HCT116 (cell line): Measurements from ENCODE around the gene SGPP2. TPM values are rescaled to one million over a fixed set of nuclear protein-coding genes. Genes with fewer than 3 reads are reported as not detected.

Source experiments
- ATAC-seq: fragments of 200-7000 bp; cut with Tn5 transposase; 2 replicates; pipeline ENCODE4 v1.9.1; 2020; ENCODE audit warnings: mild to moderate bottlenecking, moderate library complexity
- BruUV-seq: library from RNA; stranded (reverse); fragments of 400-500 nt; replicated peaks from 2 replicates; lab custom pipeline; 2021; lab: Mats Ljungman, UMichigan
- CTCF ChIA-PET: fragments of 300-600 bp; sonication (Branson Sonifier 250); formaldehyde crosslinking; loops from one replicate; lab custom pipeline; 2021; ENCODE audit warnings: antibody characterized with exemption; lab: Charles Lee
- POLR2A ChIA-PET: fragments of 300-600, 350-600 bp; sonication (Branson Sonifier 250); formaldehyde crosslinking; loops from one replicate; lab custom pipeline; 2021; ENCODE audit warnings: antibody characterized with exemption; lab: Charles Lee
- RAD21 ChIA-PET, 2 experiments: fragments of 300-600 bp; sonication (Branson Sonifier 250); formaldehyde crosslinking; loops; one replicate each; lab custom pipeline; 2023; ENCODE audit warnings: low total read pairs in 2 of 2; ENCODE audit not compliant: uncharacterized antibody in 2 of 2, unreplicated experiment in 2 of 2, low non-redundant PET in 1 of 2; lab: Charles Lee
- DNase-seq: peaks from one replicate; pipeline ENCODE4 v3.0.0-alpha.2; 2010; ENCODE audit warnings: low read depth, low spot score
- H2AFZ ChIP-seq: fragments of 200-600 bp; shearing (Covaris generic), sonication (generic); 2 replicates; pipeline ENCODE4 v1.6.1; 2017; ENCODE audit warnings: low read depth, mixed run types, mixed read lengths, antibody characterized with exemption, low read length; ENCODE audit not compliant: poor library complexity, severe bottlenecking
- H3K27ac ChIP-seq: 2 replicates; pipeline ENCODE4 v1.5.1; 2012; ENCODE audit warnings: low read depth, low read length
- H3K27me3 ChIP-seq: fragments of 200-600 bp; sonication (generic); 2 replicates; pipeline ENCODE4 v1.6.1; 2016; ENCODE audit warnings: mixed run types, low read length, mixed read lengths; ENCODE audit not compliant: insufficient read depth
- H3K36me3 ChIP-seq, 2 experiments: fragments of 200-500 bp in 1 of 2; fragments of 200-600 bp in 1 of 2; sonication (Bioruptor generic) in 1 of 2; sonication (generic) in 1 of 2; 2 replicates each; pipeline versions ENCODE4 v1.5.1 to v1.6.1; 2014 to 2016; ENCODE audit warnings: low read length in 2 of 2, inconsistent platforms in 1 of 2, mixed read lengths in 1 of 2, mixed run types in 1 of 2; ENCODE audit not compliant: insufficient read depth in 2 of 2, control insufficient read depth in 1 of 2
- H3K4me1 ChIP-seq, 2 experiments: fragments of 200-600 bp in 1 of 2; sonication (generic) in 1 of 2; 2 replicates each; pipeline versions ENCODE4 v1.5.1 to v1.6.1; 2012 to 2017; ENCODE audit warnings: low read length in 2 of 2, inconsistent platforms in 1 of 2, mild to moderate bottlenecking in 1 of 2, mixed read lengths in 1 of 2, mixed run types in 1 of 2, moderate library complexity in 1 of 2; ENCODE audit not compliant: insufficient read depth in 2 of 2, control insufficient read depth in 1 of 2
- H3K4me2 ChIP-seq: fragments of 200-600 bp; sonication (generic); 2 replicates; pipeline ENCODE4 v1.6.1; 2017; ENCODE audit warnings: mixed run types, low read length, mixed read lengths
- H3K4me3 ChIP-seq, 2 experiments: fragments of 200-600 bp in 1 of 2; sonication (generic) in 1 of 2; replicated peaks in 1 of 2; 2 replicates each; pipeline ENCODE4 v1.5.1; 2011 to 2016; ENCODE audit warnings: low read length in 2 of 2, control low read depth in 1 of 2, low read depth in 1 of 2, mild to moderate bottlenecking in 1 of 2, mixed read lengths in 1 of 2, mixed run types in 1 of 2
- H3K79me2 ChIP-seq: fragments of 200-600 bp; sonication (generic); 2 replicates; pipeline ENCODE4 v1.6.1; 2017; ENCODE audit warnings: mild to moderate bottlenecking, mixed run types, low read length, moderate library complexity, mixed read lengths; ENCODE audit not compliant: insufficient read depth
- H3K9ac ChIP-seq: fragments of 200-600 bp; sonication (generic); 2 replicates; pipeline ENCODE4 v1.6.1; 2016; ENCODE audit warnings: low read length, mixed read lengths
- H3K9me2 ChIP-seq: fragments of 200-600 bp; sonication (generic), shearing (Covaris generic); 2 replicates; pipeline ENCODE4 v1.6.1; 2017; ENCODE audit warnings: mixed run types, mild to moderate bottlenecking, moderate library complexity; ENCODE audit not compliant: insufficient read depth
- H3K9me3 ChIP-seq, 2 experiments: fragments of 200-500 bp in 1 of 2; fragments of 200-600 bp in 1 of 2; sonication (Bioruptor generic) in 1 of 2; sonication (generic) in 1 of 2; 2 replicates each; pipeline ENCODE4 v1.6.1; 2014 to 2017; ENCODE audit warnings: low read length in 2 of 2, mixed read lengths in 2 of 2, inconsistent platforms in 1 of 2, low read depth in 1 of 2, mild to moderate bottlenecking in 1 of 2, mixed run types in 1 of 2, moderate library complexity in 1 of 2; ENCODE audit not compliant: control insufficient read depth in 1 of 2, insufficient read depth in 1 of 2
- H4K20me1 ChIP-seq: fragments of 200-600 bp; sonication (generic), shearing (Covaris generic); 2 replicates; pipeline ENCODE4 v1.6.1; 2017; ENCODE audit warnings: mixed run types, mild to moderate bottlenecking, moderate library complexity; ENCODE audit not compliant: insufficient read depth
- ATF3 ChIP-seq: IDR thresholded peaks from 2 replicates; pipeline ENCODE4 v1.6.1; 2012
- EGR1 ChIP-seq: IDR thresholded peaks from 2 replicates; pipeline ENCODE4 v1.6.1; 2012; ENCODE audit warnings: low read depth
- ELF1 ChIP-seq: IDR thresholded peaks from 2 replicates; pipeline ENCODE4 v1.6.1; 2012; ENCODE audit warnings: low read depth, borderline replicate concordance
- EZH2phosphoT487 ChIP-seq: fragments of 200-600 bp; IDR thresholded peaks from 2 replicates; pipeline ENCODE4 v1.6.1; 2018; ENCODE audit warnings: antibody characterized with exemption, borderline replicate concordance
- FOSL1 ChIP-seq: IDR thresholded peaks from 2 replicates; pipeline ENCODE4 v1.6.1; 2012; ENCODE audit warnings: low read depth
- JUND ChIP-seq: IDR thresholded peaks from 2 replicates; pipeline ENCODE4 v1.6.1; 2012
- MAX ChIP-seq: IDR thresholded peaks from 2 replicates; pipeline ENCODE4 v1.6.1; 2012
- RAD21 ChIP-seq: IDR thresholded peaks from 2 replicates; pipeline ENCODE4 v1.6.1; 2012; ENCODE audit warnings: low read depth, mild to moderate bottlenecking
- REST ChIP-seq: IDR thresholded peaks from 2 replicates; pipeline ENCODE4 v1.6.1; 2012; ENCODE audit warnings: low read depth
- SRF ChIP-seq: IDR thresholded peaks from 2 replicates; pipeline ENCODE4 v1.6.1; 2012; ENCODE audit warnings: low read depth
- TCF7L2 ChIP-seq: IDR thresholded peaks from 2 replicates; pipeline ENCODE4 v1.7.0; 2011; ENCODE audit warnings: borderline replicate concordance, inconsistent platforms; ENCODE audit not compliant: insufficient read depth, insufficient read length; ENCODE audit errors: extremely low read depth
- YY1 ChIP-seq: IDR thresholded peaks from 2 replicates; pipeline ENCODE4 v1.6.1; 2011; ENCODE audit warnings: low read length, low read depth, moderate library complexity, mild to moderate bottlenecking; ENCODE audit not compliant: insufficient replicate concordance; ENCODE audit errors: extremely low read depth
- ZFX ChIP-seq: fragments of 450-650 bp; IDR thresholded peaks from 2 replicates; pipeline ENCODE4 v1.6.1; 2017
- ZNF274 ChIP-seq: fragments of 200-500 bp; sonication (Bioruptor generic); IDR thresholded peaks from 2 replicates; pipeline ENCODE4 v1.6.1; 2014; ENCODE audit warnings: mild to moderate bottlenecking, low read depth, low read length, inconsistent platforms
- intact Hi-C: fragments of 100-400 bp; cut with micrococcal nuclease; formaldehyde crosslinking; loops from 2 replicates; pipeline ENCODE4 v1.10.0; 2022
- total RNA-seq: library from RNA; stranded (reverse); gene quantifications from one replicate; pipeline ENCODE4 v1.2.1, GENCODE V29; 2021; ENCODE audit not compliant: unreplicated experiment
- TF ChIP-seq, protein P1 (sequence below): IDR thresholded peaks from 2 replicates; pipeline ENCODE4 v1.6.1; 2011; ENCODE audit warnings: mild to moderate bottlenecking, low read length, moderate library complexity; ENCODE audit not compliant: insufficient replicate concordance; ENCODE audit errors: extremely low read depth

SGPP2 gene
- total RNA-seq, 1 experiment from 2014 or later = 1.6 TPM

- H3K9me3 ChIP-seq = no peaks in the 10 kb centered on the region
- no peaks in the 10 kb centered on the region for H3K79me2 ChIP-seq
- BruUV-seq = no TSS peak
- H3K4me3 ChIP-seq = no peak overlapping the region
- H3K9me2 ChIP-seq = no peaks in the 10 kb centered on the region
- no peaks in the 10 kb centered on the region for H3K4me1 ChIP-seq
- H3K27ac ChIP-seq = no peak overlapping the region
- H3K9ac ChIP-seq = no peak overlapping the region
- intact Hi-C loops = no loop called here
- H3K36me3 ChIP-seq = no peaks in the 10 kb centered on the region
- H4K20me1 ChIP-seq = no peaks in the 10 kb centered on the region
- H3K27me3 ChIP-seq = no peaks in the 10 kb centered on the region
- DNase-seq (no peak), ATAC-seq (no peak)
- no peak for TF ChIP-seq FOSL1
- no peak for TF ChIP-seq MAX
- no peak for TF ChIP-seq ELF1
- TF ChIP-seq RAD21 = no peak
- no peak for TF ChIP-seq TCF7L2
- TF ChIP-seq JUND = no peak
- TF ChIP-seq SRF = no peak
- TF ChIP-seq YY1 = no peak
- TF ChIP-seq REST = no peak
- no peak for TF ChIP-seq ATF3
- TF ChIP-seq EZH2phosphoT487 = no peak
- no peak for TF ChIP-seq ZFX
- no peak for TF ChIP-seq ZNF274
- no peak for TF ChIP-seq EGR1
- TF ChIP-seq, protein P1, sequence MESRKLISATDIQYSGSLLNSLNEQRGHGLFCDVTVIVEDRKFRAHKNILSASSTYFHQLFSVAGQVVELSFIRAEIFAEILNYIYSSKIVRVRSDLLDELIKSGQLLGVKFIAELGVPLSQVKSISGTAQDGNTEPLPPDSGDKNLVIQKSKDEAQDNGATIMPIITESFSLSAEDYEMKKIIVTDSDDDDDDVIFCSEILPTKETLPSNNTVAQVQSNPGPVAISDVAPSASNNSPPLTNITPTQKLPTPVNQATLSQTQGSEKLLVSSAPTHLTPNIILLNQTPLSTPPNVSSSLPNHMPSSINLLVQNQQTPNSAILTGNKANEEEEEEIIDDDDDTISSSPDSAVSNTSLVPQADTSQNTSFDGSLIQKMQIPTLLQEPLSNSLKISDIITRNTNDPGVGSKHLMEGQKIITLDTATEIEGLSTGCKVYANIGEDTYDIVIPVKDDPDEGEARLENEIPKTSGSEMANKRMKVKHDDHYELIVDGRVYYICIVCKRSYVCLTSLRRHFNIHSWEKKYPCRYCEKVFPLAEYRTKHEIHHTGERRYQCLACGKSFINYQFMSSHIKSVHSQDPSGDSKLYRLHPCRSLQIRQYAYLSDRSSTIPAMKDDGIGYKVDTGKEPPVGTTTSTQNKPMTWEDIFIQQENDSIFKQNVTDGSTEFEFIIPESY = no peak
- H3K4me2 ChIP-seq = no peak overlapping the region
- H2AFZ ChIP-seq = no peak overlapping the region
- RAD21 ChIA-PET = no interaction called here
- CTCF ChIA-PET = no interaction called here
- POLR2A ChIA-PET = no interaction called here
Measured at GRCh38 chr2:222525811-222526210, 101.5 kb downstream of the SGPP2 start.
